Subcutaneous adipose tissue (tissue), 4 donors: ENCODE data around the gene ZRANB2. TPM values are rescaled to one million over a fixed set of nuclear protein-coding genes. Genes with fewer than 3 reads are reported as not detected.

Experiments used
- total RNA-seq, 4 donors: library from RNA; depleted of rRNA; stranded (reverse); fragments of >200 nt; gene quantifications; one replicate each; pipeline ENCODE4 v1.1.0, GENCODE V29; 2016
- TF ChIP-seq, protein P1 (sequence below): fragments of 450-650 bp; IDR thresholded peaks from one replicate; pipeline ENCODE4 v1.5.1; 2016; ENCODE audit warnings: low read depth, mild to moderate bottlenecking, control low read depth, antibody characterized with exemption, moderate library complexity

Gene ZRANB2
- total RNA-seq, 4 donors from 2014 or later: 62.5 to 97.7 (median 72.5) TPM

DNA sequence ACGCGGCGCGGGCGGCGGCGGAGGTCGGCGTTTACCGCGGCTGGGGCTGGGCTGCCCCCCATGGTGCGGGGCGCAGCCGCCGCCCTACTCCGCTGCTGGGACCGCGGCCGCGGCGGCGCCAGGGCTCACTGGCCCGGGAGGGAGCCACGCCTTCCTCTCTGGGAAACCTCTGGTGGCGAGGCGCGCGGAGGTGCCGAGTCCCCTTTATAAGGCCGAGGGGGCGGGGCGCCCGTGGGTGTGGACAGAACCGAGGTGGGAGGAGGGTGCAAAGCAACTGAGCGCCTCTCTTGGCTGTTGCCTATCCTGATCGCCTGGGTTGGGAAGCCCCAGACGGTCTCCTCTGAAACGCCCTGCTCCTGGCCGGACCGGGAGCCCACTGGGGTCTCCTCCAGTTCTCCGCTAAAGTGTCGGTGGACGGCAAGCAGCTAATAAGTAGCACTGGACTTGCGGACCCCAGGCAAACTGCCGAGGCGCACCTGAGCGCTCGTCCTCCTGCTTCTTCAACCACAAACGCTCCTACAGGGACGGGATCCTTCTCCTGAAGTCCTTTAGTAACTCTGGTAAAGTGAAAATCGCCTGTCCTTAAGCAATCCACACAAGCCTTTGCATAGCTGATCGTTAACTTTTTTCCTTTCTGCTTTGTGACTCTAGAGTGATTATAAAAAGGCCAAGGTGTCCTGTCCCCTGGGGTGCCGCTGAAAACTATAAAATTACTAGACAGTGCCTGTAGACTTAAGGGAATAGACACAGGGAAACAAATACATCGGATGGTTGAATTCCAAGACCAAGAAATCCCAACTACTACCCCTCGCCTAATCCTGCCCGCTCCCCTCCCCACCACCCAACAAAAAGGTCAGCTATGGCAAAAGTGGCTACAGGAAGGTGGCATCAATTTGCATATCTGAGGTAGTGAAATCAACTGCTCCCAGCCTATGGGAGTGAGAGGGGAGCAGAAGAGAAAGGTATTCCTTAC lies 32.9 kb downstream of the ZRANB2 start, which contains the start of gene PTGER3:
TSS of gene PTGER3 (minus strand) at position 182 of the 973 bp plus-strand sequence. CDS start 239 bp downstream, outside the sequence.
- TF ChIP-seq, protein P1, sequence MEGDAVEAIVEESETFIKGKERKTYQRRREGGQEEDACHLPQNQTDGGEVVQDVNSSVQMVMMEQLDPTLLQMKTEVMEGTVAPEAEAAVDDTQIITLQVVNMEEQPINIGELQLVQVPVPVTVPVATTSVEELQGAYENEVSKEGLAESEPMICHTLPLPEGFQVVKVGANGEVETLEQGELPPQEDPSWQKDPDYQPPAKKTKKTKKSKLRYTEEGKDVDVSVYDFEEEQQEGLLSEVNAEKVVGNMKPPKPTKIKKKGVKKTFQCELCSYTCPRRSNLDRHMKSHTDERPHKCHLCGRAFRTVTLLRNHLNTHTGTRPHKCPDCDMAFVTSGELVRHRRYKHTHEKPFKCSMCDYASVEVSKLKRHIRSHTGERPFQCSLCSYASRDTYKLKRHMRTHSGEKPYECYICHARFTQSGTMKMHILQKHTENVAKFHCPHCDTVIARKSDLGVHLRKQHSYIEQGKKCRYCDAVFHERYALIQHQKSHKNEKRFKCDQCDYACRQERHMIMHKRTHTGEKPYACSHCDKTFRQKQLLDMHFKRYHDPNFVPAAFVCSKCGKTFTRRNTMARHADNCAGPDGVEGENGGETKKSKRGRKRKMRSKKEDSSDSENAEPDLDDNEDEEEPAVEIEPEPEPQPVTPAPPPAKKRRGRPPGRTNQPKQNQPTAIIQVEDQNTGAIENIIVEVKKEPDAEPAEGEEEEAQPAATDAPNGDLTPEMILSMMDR: no peak

DNA sequence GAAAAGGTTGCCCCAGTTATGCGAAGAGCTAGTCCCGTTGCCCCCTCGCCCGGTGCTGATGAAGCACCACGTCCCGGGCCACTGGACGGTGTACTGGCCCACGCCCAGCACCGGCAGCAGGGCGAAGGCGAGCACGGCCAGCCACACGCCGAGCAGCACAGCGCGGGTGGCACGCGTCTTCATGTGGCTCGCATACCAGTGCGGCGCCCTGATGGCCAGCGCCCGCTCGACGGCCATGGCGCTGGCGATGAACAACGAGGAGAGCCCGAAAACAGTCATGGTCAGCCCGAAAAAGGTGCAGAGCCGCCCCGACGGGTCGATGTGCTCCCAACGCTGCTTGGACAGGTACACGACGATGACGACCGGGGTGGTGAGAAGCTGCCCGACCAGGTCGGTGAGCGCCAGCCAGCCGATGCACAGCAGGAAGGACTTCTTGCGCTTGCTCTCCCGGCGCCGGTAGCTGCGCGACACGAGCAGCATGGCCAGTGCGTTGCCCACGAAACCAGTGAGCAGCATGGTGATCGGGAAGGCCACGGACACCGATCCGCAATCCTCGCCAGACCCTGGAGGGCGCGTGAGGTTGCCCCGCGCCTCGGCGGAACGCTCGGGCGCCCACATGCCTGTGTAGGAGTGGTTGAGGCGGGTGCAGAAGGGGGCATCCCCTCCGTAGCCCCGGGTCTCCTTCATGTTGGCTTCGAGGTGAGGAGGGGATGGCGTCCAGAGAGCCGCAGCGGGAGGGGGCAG lies 33.8 kb downstream of the ZRANB2 start:
- TF ChIP-seq, protein P1: no peak

DNA sequence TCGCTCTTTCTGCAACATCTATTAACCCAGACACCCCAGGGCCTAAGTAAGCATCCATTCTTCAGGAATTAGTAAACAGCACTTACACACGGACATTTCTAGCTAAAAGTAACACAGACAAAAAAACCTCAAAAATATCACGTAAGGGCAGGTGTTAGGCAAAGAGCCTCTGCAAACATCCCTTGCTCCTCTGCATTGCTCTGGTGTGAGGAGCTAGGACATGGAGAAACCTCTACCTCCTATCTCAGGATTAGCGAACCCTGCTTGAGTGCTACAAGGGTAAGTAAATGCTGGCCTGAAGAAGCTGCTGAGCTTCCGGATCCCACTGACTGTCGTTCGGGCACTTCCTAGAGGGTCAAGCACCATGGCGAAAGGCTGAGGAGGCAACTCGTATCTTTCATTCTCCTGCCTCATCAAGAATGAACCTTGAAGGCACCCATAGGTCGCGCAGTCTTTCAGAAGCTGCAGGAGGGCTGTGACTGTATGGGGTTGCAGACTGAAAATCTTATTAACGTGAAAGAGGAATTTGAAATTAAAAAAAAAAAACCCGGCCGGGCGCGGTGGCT lies 35.3 kb downstream of the ZRANB2 start:
- TF ChIP-seq, protein P1: no peak

DNA sequence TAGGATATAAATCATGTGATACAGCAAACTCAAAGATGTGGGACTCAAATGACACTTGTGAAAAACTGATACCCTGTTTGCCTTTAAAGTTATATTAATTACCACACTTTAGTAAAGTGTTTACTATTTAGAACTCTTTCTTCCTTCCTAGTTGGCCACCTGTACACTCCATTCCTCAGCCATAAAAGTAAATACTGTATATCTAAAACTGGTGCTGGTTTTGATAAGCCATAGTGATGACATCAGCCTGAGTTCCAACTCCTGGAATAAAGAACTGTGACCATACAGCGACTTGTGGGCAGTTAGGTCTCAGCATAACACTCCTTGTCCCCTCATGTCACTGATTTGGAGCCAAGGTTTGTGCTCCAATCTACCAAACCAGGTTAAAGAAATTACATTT lies 36.0 kb downstream of the ZRANB2 start:
- TF ChIP-seq, protein P1: no peak

DNA sequence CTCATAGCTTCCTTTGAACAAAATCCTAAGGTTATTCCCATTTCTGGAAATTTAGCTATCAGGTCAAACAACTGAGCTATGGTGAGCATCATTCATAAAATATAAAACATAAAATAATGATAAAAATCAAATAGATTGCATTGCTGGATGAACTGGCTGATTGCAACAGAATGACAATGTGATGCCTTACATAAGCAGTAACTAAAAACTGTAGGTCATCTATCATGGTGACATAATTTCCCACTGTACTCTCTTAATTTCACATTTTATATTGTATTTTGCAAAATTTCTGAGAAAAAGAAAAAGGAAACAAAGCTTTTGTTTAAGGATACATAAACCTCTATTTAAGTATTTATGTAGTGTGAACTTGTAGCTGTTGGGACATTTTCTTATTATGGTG lies 37.8 kb downstream of the ZRANB2 start:
- TF ChIP-seq, protein P1: no peak

DNA sequence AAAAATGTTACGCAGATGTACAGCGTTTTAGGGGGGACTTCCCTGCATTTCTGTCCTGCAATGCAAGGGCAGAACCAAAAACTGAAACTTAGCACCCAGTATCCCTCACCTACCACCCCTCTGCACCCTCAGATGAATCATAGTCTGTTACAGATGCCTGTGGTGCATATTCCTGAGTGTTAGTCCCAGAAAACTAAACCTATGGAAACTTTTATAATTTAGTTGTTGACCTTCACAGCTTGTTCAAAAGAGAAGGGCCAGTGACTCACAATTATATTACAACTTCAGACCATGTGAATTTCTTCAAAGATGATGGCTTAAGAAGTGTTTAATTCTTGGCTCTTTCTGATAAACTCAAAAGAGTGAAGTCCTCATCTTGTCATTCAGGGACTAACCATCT lies 39.0 kb downstream of the ZRANB2 start:
- TF ChIP-seq, protein P1: no peak
